K562 (cell line): ENCODE data around the gene GATA5. TPM values are rescaled to one million over a fixed set of nuclear protein-coding genes. Genes with fewer than 3 reads are reported as not detected.

Experiments used
- CBX2 ChIP-seq: fragments of 200-600 bp; sonication (generic); IDR thresholded peaks from one replicate; pipeline ENCODE4 v1.6.1; 2012; ENCODE audit warnings: mild to moderate bottlenecking, low read length, inconsistent platforms; ENCODE audit not compliant: insufficient read depth, poor library complexity, severe bottlenecking
- RB1 ChIP-seq: fragments of 450-650 bp; IDR thresholded peaks from 2 replicates; pipeline ENCODE4 v1.6.1; 2017; ENCODE audit warnings: low read depth, mild to moderate bottlenecking
- ZNF140 ChIP-seq: fragments of 250-450 bp; sonication (Bioruptor Pico); IDR thresholded peaks from 2 replicates; pipeline ENCODE4 v1.8.0; 2021; ENCODE audit warnings: moderate library complexity, mild to moderate bottlenecking, inconsistent platforms
- ZNF764 ChIP-seq: fragments of 250-450 bp; sonication (Bioruptor Pico); IDR thresholded peaks from 2 replicates; pipeline ENCODE4 v1.4.0; 2020; ENCODE audit warnings: low read depth, mild to moderate bottlenecking, moderate library complexity
- polyA plus RNA-seq, 8 experiments: library from polyadenylated mRNA; depleted of rRNA in 4 of 8; stranded (reverse) in 5 of 8; unstranded in 3 of 8; fragments of >200 nt; fragmentation: Nextera tagmentation in 2 of 8; fragmentation: Illumina TruSeq in 1 of 8; extraction: Ambion mirVana in 2 of 8; extraction: Trizol in 1 of 8; gene quantifications; 2 replicates each; pipeline versions ENCODE4 v1.2.1 to v1.2.3, GENCODE V29; 2011 to 2014; ENCODE audit warnings: inconsistent platforms in 1 of 8, missing spikeins in 1 of 8
- total RNA-seq, 7 experiments: library from RNA; depleted of rRNA in 6 of 7; stranded (reverse); fragments of >200 nt in 6 of 7; fragmentation: Illumina TruSeq in 2 of 7; extraction: Trizol in 2 of 7; gene quantifications; 2 replicates each; pipeline versions ENCODE4 v1.2.1 to v1.2.3, GENCODE V29; 2011 to 2021; ENCODE audit warnings: low replicate concordance in 1 of 7
- TF ChIP-seq, protein P1 (sequence below): sonication (generic); formaldehyde crosslinking; IDR thresholded peaks from 2 replicates; pipeline ENCODE4 v1.8.0; 2023; ENCODE audit warnings: mild to moderate bottlenecking, missing genetic modification reagents
- TF ChIP-seq, protein P2 (sequence below): fragments of 250-450 bp; sonication (Bioruptor Pico); IDR thresholded peaks from 2 replicates; pipeline ENCODE4 v1.4.0; 2020; ENCODE audit warnings: mild to moderate bottlenecking, moderate library complexity
- TF ChIP-seq, protein P3 (sequence below): fragments of 450-650 bp; IDR thresholded peaks from 2 replicates; pipeline ENCODE4 v1.6.1; 2017; ENCODE audit warnings: mild to moderate bottlenecking, moderate library complexity
- TF ChIP-seq, protein P4 (sequence below), 2 experiments: fragments of 450-650 bp; formaldehyde crosslinking in 1 of 2; IDR thresholded peaks; 2 replicates each; pipeline versions ENCODE4 v1.4.0 to v1.6.1; 2014 to 2020; ENCODE audit warnings: mild to moderate bottlenecking in 2 of 2, borderline replicate concordance in 1 of 2, low read depth in 1 of 2

The GATA5 gene
- total and polyA plus RNA-seq, 9 of the 15 experiments (the other 6 are each of a cell fraction or from before 2014, with no cell fraction given), result 0.09 to 0.57 (median 0.20) TPM; not detected in 3

DNA sequence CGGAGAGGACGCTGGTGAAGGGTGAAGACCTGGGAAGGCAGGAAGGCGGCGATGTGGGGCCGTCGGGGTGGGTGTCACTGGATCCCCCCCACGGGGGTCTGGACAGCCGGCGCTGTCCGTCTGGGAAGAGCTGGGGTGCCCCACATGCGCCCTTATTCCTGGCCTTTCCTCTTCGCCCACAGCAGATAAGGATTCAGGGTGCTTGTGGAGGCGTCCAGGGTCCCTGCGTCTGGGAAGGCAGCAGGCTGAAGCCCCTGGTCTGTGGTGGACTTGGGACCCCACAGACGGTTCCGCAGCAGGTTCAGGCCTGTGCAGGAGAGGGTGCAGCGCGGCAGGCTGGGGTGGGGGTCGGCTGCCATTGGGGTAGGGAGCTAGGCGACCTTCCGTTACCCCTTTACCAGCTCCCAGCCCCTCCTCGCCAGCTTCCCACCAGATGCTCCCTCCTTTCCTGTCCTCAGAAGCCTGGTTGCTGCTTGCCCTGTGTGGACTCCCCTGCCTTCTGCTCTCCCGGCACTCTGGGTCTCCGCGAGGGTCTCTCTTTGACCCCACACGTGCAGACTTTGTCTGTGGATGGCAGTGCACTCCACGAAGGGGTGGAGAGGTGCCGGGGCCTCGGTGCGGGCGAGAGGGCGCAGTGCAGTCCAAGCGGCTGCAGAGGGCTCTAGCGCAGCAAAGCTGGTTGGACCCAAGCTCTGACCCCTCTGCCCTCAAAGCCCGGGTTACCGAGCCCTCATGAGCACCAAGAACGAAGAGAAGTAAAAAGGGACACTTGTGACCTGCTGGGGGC lies 2.1 kb upstream of the GATA5 start (continued):
- TF ChIP-seq, protein P1, sequence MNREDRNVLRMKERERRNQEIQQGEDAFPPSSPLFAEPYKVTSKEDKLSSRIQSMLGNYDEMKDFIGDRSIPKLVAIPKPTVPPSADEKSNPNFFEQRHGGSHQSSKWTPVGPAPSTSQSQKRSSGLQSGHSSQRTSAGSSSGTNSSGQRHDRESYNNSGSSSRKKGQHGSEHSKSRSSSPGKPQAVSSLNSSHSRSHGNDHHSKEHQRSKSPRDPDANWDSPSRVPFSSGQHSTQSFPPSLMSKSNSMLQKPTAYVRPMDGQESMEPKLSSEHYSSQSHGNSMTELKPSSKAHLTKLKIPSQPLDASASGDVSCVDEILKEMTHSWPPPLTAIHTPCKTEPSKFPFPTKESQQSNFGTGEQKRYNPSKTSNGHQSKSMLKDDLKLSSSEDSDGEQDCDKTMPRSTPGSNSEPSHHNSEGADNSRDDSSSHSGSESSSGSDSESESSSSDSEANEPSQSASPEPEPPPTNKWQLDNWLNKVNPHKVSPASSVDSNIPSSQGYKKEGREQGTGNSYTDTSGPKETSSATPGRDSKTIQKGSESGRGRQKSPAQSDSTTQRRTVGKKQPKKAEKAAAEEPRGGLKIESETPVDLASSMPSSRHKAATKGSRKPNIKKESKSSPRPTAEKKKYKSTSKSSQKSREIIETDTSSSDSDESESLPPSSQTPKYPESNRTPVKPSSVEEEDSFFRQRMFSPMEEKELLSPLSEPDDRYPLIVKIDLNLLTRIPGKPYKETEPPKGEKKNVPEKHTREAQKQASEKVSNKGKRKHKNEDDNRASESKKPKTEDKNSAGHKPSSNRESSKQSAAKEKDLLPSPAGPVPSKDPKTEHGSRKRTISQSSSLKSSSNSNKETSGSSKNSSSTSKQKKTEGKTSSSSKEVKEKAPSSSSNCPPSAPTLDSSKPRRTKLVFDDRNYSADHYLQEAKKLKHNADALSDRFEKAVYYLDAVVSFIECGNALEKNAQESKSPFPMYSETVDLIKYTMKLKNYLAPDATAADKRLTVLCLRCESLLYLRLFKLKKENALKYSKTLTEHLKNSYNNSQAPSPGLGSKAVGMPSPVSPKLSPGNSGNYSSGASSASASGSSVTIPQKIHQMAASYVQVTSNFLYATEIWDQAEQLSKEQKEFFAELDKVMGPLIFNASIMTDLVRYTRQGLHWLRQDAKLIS, result peak; percentile 79
- TF ChIP-seq ZNF140 (CRISPR knock-in tag) (no peak), CBX2 (no peak), RB1 (0 out of 2 replicates have a peak, but pooled peaks have one; percentile 39), ZNF764 (CRISPR knock-in tag) (no peak)
- TF ChIP-seq, protein P2, sequence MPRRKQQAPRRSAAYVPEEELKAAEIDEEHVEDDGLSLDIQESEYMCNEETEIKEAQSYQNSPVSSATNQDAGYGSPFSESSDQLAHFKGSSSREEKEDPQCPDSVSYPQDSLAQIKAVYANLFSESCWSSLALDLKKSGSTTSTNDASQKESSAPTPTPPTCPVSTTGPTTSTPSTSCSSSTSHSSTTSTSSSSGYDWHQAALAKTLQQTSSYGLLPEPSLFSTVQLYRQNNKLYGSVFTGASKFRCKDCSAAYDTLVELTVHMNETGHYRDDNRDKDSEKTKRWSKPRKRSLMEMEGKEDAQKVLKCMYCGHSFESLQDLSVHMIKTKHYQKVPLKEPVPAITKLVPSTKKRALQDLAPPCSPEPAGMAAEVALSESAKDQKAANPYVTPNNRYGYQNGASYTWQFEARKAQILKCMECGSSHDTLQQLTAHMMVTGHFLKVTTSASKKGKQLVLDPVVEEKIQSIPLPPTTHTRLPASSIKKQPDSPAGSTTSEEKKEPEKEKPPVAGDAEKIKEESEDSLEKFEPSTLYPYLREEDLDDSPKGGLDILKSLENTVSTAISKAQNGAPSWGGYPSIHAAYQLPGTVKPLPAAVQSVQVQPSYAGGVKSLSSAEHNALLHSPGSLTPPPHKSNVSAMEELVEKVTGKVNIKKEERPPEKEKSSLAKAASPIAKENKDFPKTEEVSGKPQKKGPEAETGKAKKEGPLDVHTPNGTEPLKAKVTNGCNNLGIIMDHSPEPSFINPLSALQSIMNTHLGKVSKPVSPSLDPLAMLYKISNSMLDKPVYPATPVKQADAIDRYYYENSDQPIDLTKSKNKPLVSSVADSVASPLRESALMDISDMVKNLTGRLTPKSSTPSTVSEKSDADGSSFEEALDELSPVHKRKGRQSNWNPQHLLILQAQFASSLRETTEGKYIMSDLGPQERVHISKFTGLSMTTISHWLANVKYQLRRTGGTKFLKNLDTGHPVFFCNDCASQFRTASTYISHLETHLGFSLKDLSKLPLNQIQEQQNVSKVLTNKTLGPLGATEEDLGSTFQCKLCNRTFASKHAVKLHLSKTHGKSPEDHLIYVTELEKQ (CRISPR knock-in tag), result no peak
- TF ChIP-seq, protein P3, sequence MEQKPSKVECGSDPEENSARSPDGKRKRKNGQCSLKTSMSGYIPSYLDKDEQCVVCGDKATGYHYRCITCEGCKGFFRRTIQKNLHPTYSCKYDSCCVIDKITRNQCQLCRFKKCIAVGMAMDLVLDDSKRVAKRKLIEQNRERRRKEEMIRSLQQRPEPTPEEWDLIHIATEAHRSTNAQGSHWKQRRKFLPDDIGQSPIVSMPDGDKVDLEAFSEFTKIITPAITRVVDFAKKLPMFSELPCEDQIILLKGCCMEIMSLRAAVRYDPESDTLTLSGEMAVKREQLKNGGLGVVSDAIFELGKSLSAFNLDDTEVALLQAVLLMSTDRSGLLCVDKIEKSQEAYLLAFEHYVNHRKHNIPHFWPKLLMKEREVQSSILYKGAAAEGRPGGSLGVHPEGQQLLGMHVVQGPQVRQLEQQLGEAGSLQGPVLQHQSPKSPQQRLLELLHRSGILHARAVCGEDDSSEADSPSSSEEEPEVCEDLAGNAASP, result no peak
- TF ChIP-seq, protein P4, sequence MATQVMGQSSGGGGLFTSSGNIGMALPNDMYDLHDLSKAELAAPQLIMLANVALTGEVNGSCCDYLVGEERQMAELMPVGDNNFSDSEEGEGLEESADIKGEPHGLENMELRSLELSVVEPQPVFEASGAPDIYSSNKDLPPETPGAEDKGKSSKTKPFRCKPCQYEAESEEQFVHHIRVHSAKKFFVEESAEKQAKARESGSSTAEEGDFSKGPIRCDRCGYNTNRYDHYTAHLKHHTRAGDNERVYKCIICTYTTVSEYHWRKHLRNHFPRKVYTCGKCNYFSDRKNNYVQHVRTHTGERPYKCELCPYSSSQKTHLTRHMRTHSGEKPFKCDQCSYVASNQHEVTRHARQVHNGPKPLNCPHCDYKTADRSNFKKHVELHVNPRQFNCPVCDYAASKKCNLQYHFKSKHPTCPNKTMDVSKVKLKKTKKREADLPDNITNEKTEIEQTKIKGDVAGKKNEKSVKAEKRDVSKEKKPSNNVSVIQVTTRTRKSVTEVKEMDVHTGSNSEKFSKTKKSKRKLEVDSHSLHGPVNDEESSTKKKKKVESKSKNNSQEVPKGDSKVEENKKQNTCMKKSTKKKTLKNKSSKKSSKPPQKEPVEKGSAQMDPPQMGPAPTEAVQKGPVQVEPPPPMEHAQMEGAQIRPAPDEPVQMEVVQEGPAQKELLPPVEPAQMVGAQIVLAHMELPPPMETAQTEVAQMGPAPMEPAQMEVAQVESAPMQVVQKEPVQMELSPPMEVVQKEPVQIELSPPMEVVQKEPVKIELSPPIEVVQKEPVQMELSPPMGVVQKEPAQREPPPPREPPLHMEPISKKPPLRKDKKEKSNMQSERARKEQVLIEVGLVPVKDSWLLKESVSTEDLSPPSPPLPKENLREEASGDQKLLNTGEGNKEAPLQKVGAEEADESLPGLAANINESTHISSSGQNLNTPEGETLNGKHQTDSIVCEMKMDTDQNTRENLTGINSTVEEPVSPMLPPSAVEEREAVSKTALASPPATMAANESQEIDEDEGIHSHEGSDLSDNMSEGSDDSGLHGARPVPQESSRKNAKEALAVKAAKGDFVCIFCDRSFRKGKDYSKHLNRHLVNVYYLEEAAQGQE (IDR thresholded peaks at IDR 0.05; ENCODE audit: borderline replicate concordance), result peak; percentile 37; the same call in 1 of the 2 replicates
- TF ChIP-seq, protein P4 (CRISPR knock-in tag; IDR thresholded peaks at IDR 0.05; ENCODE audit: low read depth), result no peak
